ENCODE results near the gene SLC27A5.
A peak's percentile ranks its signal among the peaks of the same experiment; 100 is the strongest.
"Not testable (repeated sequence)": the region's sequence is repeated elsewhere in the genome, so short reads cannot be mapped to it uniquely, and the experiment has no call there.

Gene SLC27A5

GRCh38 chr19:58543826-58544590, 32.2 kb upstream of the SLC27A5 start, which contains the start of gene TRIM28:
Gene TRIM28, plus strand, starts transcription at chr19:58544064. Its CDS starts 694 bp downstream, at chr19:58544758.
- H3K4me2 ChIP-seq (ENCODE audit: low read length, poor library complexity, severe bottlenecking) = peak within 1 kb of the TSS; percentile 65
- peak within 1 kb of the TSS; percentile 86 to 96 for H3K23ac ChIP-seq (ENCODE audit: low read length in 2 of 2)
- peak within 1 kb of the TSS; percentile 81 for H2AFZ ChIP-seq (ENCODE audit: low read depth, low read length)
- under 1% methylated on average over 38 of the region's 73 CpGs for WGBS
- H3K4me1 ChIP-seq (ENCODE audit: control insufficient read depth, insufficient read depth, low read depth, low read length) = peaks cover 20% of the 10 kb centered on the region
- H3K14ac ChIP-seq (ENCODE audit: low read length in 2 of 2) = peak within 1 kb of the TSS in 1 of 2 experiments; percentile 96
- peak within 1 kb of the TSS; percentile 95 to 100 for H3K18ac ChIP-seq (ENCODE audit: low read depth in 1 of 2, low read length in 2 of 2)
- H2BK5ac ChIP-seq (ENCODE audit: low read depth, low read length, poor library complexity, severe bottlenecking) = peak within 1 kb of the TSS; percentile 74
- H2AK5ac ChIP-seq (ENCODE audit: low read length, severe bottlenecking) = no peak within 1 kb of the TSS
- peaks cover 2% of the 10 kb centered on the region for H3K79me1 ChIP-seq (replicated peaks; ENCODE audit: low read length, poor library complexity, severe bottlenecking)
- H3K9ac ChIP-seq (ENCODE audit: low read length) = peak within 1 kb of the TSS; percentile 94
- peak within 1 kb of the TSS; percentile 86 for H4K8ac ChIP-seq (ENCODE audit: low read length)
- no peaks in the 10 kb centered on the region for H3K9me3 ChIP-seq (ENCODE audit: control insufficient read depth, low read length)
- peak within 1 kb of the TSS; percentile 54 for H2BK120ac ChIP-seq (ENCODE audit: low read depth, low read length)
- peaks cover 12 to 24% of the 10 kb centered on the region in 2 experiments for H3K27me3 ChIP-seq (ENCODE audit: control insufficient read depth in 1 of 2, insufficient read depth in 1 of 2, low read length in 2 of 2)
- H3K27ac ChIP-seq (ENCODE audit: low read length, poor library complexity, severe bottlenecking) = peak within 1 kb of the TSS; percentile 87
- H2BK12ac ChIP-seq (ENCODE audit: low read length in 2 of 2) = peak within 1 kb of the TSS in 1 of 2 experiments; percentile 72
- peak; percentile 100 for DNase-seq
- H2BK15ac ChIP-seq (ENCODE audit: low read depth, poor library complexity, severe bottlenecking) = peak within 1 kb of the TSS; percentile 99
- peak within 1 kb of the TSS; percentile 73 to 96 for H3K4ac ChIP-seq (ENCODE audit: low read depth in 1 of 2, low read length in 2 of 2)
- peak within 1 kb of the TSS; percentile 88 to 96 for H3K4me3 ChIP-seq (ENCODE audit: insufficient read depth in 1 of 2, low read depth in 1 of 2, low read length in 2 of 2)
- H3K36me3 ChIP-seq (ENCODE audit: control insufficient read depth in 1 of 2, insufficient read depth in 2 of 2, low read depth in 1 of 2, low read length in 2 of 2) = peaks cover 31 to 33% of the 10 kb centered on the region in 2 experiments
- peak within 1 kb of the TSS; percentile 94 for H4K91ac ChIP-seq (ENCODE audit: low read length)

- not testable (repeated sequence) for DNase-seq; H3K4ac ChIP-seq (ENCODE audit: low read depth in 1 of 2, low read length in 2 of 2); H3K4me2 ChIP-seq (ENCODE audit: low read length, poor library complexity, severe bottlenecking); H2AFZ ChIP-seq (ENCODE audit: low read depth, low read length); H4K8ac ChIP-seq (ENCODE audit: low read length); H2BK15ac ChIP-seq (ENCODE audit: low read depth, poor library complexity, severe bottlenecking); H3K79me1 ChIP-seq (replicated peaks; ENCODE audit: low read length, poor library complexity, severe bottlenecking); H3K14ac ChIP-seq (ENCODE audit: low read length in 2 of 2); H2AK5ac ChIP-seq (ENCODE audit: low read length, severe bottlenecking); H3K18ac ChIP-seq (ENCODE audit: low read depth in 1 of 2, low read length in 2 of 2); H3K27ac ChIP-seq (ENCODE audit: low read length, poor library complexity, severe bottlenecking); H2BK5ac ChIP-seq (ENCODE audit: low read depth, low read length, poor library complexity, severe bottlenecking); H3K23ac ChIP-seq (ENCODE audit: low read length in 2 of 2); H3K9me3 ChIP-seq (ENCODE audit: control insufficient read depth, low read length); H4K91ac ChIP-seq (ENCODE audit: low read length); H3K4me3 ChIP-seq (ENCODE audit: insufficient read depth in 1 of 2, low read depth in 1 of 2, low read length in 2 of 2)
- H2BK12ac ChIP-seq (ENCODE audit: low read length in 2 of 2) = peak overlapping the region in 1 of 2 experiments; percentile 61
- peaks cover 24 to 29% of the 10 kb centered on the region in 2 experiments for H3K27me3 ChIP-seq (ENCODE audit: control insufficient read depth in 1 of 2, insufficient read depth in 1 of 2, low read length in 2 of 2)
- peak overlapping the region; percentile 2 for H2BK120ac ChIP-seq (ENCODE audit: low read depth, low read length)
- H3K4me1 ChIP-seq (ENCODE audit: control insufficient read depth, insufficient read depth, low read depth, low read length) = peaks cover 23% of the 10 kb centered on the region
- peak overlapping the region; percentile 94 for H3K9ac ChIP-seq (ENCODE audit: low read length)
- peaks cover 20 to 21% of the 10 kb centered on the region in 2 experiments for H3K36me3 ChIP-seq (ENCODE audit: control insufficient read depth in 1 of 2, insufficient read depth in 2 of 2, low read depth in 1 of 2, low read length in 2 of 2)
- 91% methylated on average over 17 of the region's 18 CpGs for WGBS
Observed at GRCh38 chr19:58542641-58543372, 31.0 kb upstream of the SLC27A5 start.

GRCh38 chr19:58539169-58539559, 27.4 kb upstream of the SLC27A5 start:
- not testable (repeated sequence) for H3K9ac ChIP-seq (ENCODE audit: low read length); DNase-seq; H3K9me3 ChIP-seq (ENCODE audit: control insufficient read depth, low read length); H2AFZ ChIP-seq (ENCODE audit: low read depth, low read length); H3K36me3 ChIP-seq (ENCODE audit: control insufficient read depth in 1 of 2, insufficient read depth in 2 of 2, low read depth in 1 of 2, low read length in 2 of 2); H2BK15ac ChIP-seq (ENCODE audit: low read depth, poor library complexity, severe bottlenecking); H2BK12ac ChIP-seq (ENCODE audit: low read length in 2 of 2); H3K18ac ChIP-seq (ENCODE audit: low read depth in 1 of 2, low read length in 2 of 2); H3K4me3 ChIP-seq (ENCODE audit: insufficient read depth in 1 of 2, low read depth in 1 of 2, low read length in 2 of 2); H3K79me1 ChIP-seq (replicated peaks; ENCODE audit: low read length, poor library complexity, severe bottlenecking); H3K23ac ChIP-seq (ENCODE audit: low read length in 2 of 2); H3K4ac ChIP-seq (ENCODE audit: low read depth in 1 of 2, low read length in 2 of 2); H3K27ac ChIP-seq (ENCODE audit: low read length, poor library complexity, severe bottlenecking); H2BK5ac ChIP-seq (ENCODE audit: low read depth, low read length, poor library complexity, severe bottlenecking); H2AK5ac ChIP-seq (ENCODE audit: low read length, severe bottlenecking); H3K14ac ChIP-seq (ENCODE audit: low read length in 2 of 2); H3K4me1 ChIP-seq (ENCODE audit: control insufficient read depth, insufficient read depth, low read depth, low read length); H3K4me2 ChIP-seq (ENCODE audit: low read length, poor library complexity, severe bottlenecking); H4K8ac ChIP-seq (ENCODE audit: low read length); H2BK120ac ChIP-seq (ENCODE audit: low read depth, low read length)
- Histone ChIP-seq H4K91ac (ENCODE audit: low read length) (peak overlapping the region; percentile 21), H3K27me3 (ENCODE audit: control insufficient read depth in 1 of 2, insufficient read depth in 1 of 2, low read length in 2 of 2) (peaks cover 29 to 44% of the 10 kb centered on the region in 2 experiments)
